HepG2 (cell line): ENCODE results near the gene SORL1-AS1.

Experiments used
- ATAC-seq: fragments of 200-7000 bp; cut with Tn5 transposase; 3 replicates; pipeline ENCODE4 v1.9.1; 2020; ENCODE audit warnings: mild to moderate bottlenecking, moderate library complexity
- BruUV-seq: library from RNA; stranded (reverse); fragments of 400-500 nt; replicated peaks from 2 replicates; lab custom pipeline; 2021; lab: Mats Ljungman, UMichigan
- CTCF ChIA-PET: fragments of 300-600 bp; formaldehyde crosslinking; extraction: SDS; loops from one replicate; lab custom pipeline; 2021; ENCODE audit warnings: low total read pairs, inconsistent platforms, low intra/inter-chr PET ratio; lab: Yijun Ruan, JAX
- POLR2A ChIA-PET: fragments of 350-600 bp; sonication (Branson Sonifier 250); formaldehyde crosslinking; loops from one replicate; lab custom pipeline; 2020; ENCODE audit warnings: antibody characterized with exemption, inconsistent platforms; lab: Yijun Ruan, JAX
- DNase-seq: peaks from one replicate; pipeline ENCODE4 v3.0.0-alpha.2; 2015; ENCODE audit warnings: low spot score
- FAIRE-seq: peaks from 3 replicates; lab custom pipeline; 2011; peaks lifted over from hg19 to GRCh38; lab: Jason Lieb, UNC
- H2AFZ ChIP-seq: one replicate; pipeline ENCODE4 v1.6.1; 2011; ENCODE audit warnings: low read length, inconsistent platforms
- H3K27ac ChIP-seq: fragments of 300-600 bp; 3 replicates; pipeline ENCODE4 v1.8.0; 2011; ENCODE audit warnings: mixed run types, mild to moderate bottlenecking, mixed read lengths, low read length, inconsistent platforms; ENCODE audit not compliant: insufficient read depth; ENCODE audit errors: extremely low read length
- H3K27me3 ChIP-seq, 2 experiments: fragments of 200-600 bp in 1 of 2; 2 replicates in 1 of 2; 3 replicates in 1 of 2; pipeline versions ENCODE4 v1.6.0 to v1.8.0; 2011; ENCODE audit warnings: low read length in 2 of 2, mild to moderate bottlenecking in 2 of 2, moderate library complexity in 2 of 2, inconsistent platforms in 1 of 2; ENCODE audit not compliant: insufficient read depth in 2 of 2, control insufficient read depth in 1 of 2
- H3K36me3 ChIP-seq, 2 experiments: fragments of 200-600 bp in 1 of 2; replicated peaks in 1 of 2; 2 replicates in 1 of 2; 3 replicates in 1 of 2; pipeline versions ENCODE4 v1.5.1 to v1.8.0; 2011; ENCODE audit warnings: low read length in 2 of 2, inconsistent platforms in 1 of 2; ENCODE audit not compliant: insufficient read depth in 2 of 2, control insufficient read depth in 1 of 2
- H3K4me1 ChIP-seq: 2 replicates; pipeline ENCODE4 v1.5.1; 2012; ENCODE audit warnings: low read length, inconsistent platforms; ENCODE audit not compliant: insufficient read depth
- H3K4me2 ChIP-seq: 2 replicates; pipeline ENCODE4 v1.6.0; 2011; ENCODE audit warnings: low read depth, low read length, inconsistent platforms
- H3K4me3 ChIP-seq, 3 experiments: fragments of 200-600 bp in 1 of 3; sonication (generic), shearing (Covaris generic) in 1 of 3; replicated peaks in 1 of 3; 2 replicates each; pipeline ENCODE4 v1.5.1; 2011 to 2016; ENCODE audit warnings: low read length in 3 of 3, inconsistent platforms in 2 of 3, low read depth in 2 of 3, mild to moderate bottlenecking in 2 of 3, control low read depth in 1 of 3, mixed read lengths in 1 of 3; ENCODE audit not compliant: insufficient read depth in 1 of 3
- H3K79me2 ChIP-seq: one replicate; pipeline ENCODE4 v1.6.1; 2011; ENCODE audit warnings: low read length, inconsistent platforms; ENCODE audit not compliant: insufficient read depth
- H3K9ac ChIP-seq: 2 replicates; pipeline ENCODE4 v1.6.0; 2011; ENCODE audit warnings: mild to moderate bottlenecking, low read depth, low read length, inconsistent platforms; ENCODE audit not compliant: insufficient read depth
- H3K9me3 ChIP-seq: 2 replicates; pipeline ENCODE4 v1.5.1; 2012; ENCODE audit warnings: mild to moderate bottlenecking, low read length
- H4K20me1 ChIP-seq: 2 replicates; pipeline ENCODE4 v1.6.0; 2011; ENCODE audit warnings: inconsistent platforms, mild to moderate bottlenecking, low read length, moderate library complexity; ENCODE audit not compliant: insufficient read depth
- FOXC1 ChIP-seq: sonication (generic); formaldehyde crosslinking; IDR thresholded peaks from 2 replicates; pipeline ENCODE4 v1.8.0; 2022; ENCODE audit warnings: mild to moderate bottlenecking, missing genetic modification reagents, borderline replicate concordance
- GABPA ChIP-seq, 2 experiments: IDR thresholded peaks; 2 replicates each; pipeline ENCODE4 v1.6.1; 2011 to 2016; ENCODE audit warnings: low read depth in 2 of 2, low read length in 1 of 2, missing biosample characterization in 1 of 2, missing genetic modification characterization in 1 of 2
- RBAK ChIP-seq: sonication (generic); formaldehyde crosslinking; IDR thresholded peaks from 2 replicates; pipeline ENCODE4 v1.5.1; 2020; ENCODE audit warnings: mild to moderate bottlenecking, missing genetic modification reagents
- THAP11 ChIP-seq: IDR thresholded peaks from 2 replicates; pipeline ENCODE4 v1.6.1; 2016; ENCODE audit warnings: missing biosample characterization, missing genetic modification reagents
- ZNF326 ChIP-seq: sonication (generic); formaldehyde crosslinking; IDR thresholded peaks from 2 replicates; pipeline ENCODE4 v1.4.0; 2020; ENCODE audit warnings: missing genetic modification reagents, borderline replicate concordance
- ZNF484 ChIP-seq: sonication (generic); formaldehyde crosslinking; IDR thresholded peaks from 2 replicates; pipeline ENCODE4 v1.5.1; 2020; ENCODE audit warnings: mild to moderate bottlenecking, low read depth, missing genetic modification reagents, borderline replicate concordance
- ZNF660 ChIP-seq: sonication (generic); formaldehyde crosslinking; IDR thresholded peaks from 2 replicates; pipeline ENCODE4 v1.5.1; 2020; ENCODE audit warnings: mild to moderate bottlenecking, low read depth, missing genetic modification reagents, borderline replicate concordance
- WGBS: methylation state at CpG from one replicate; pipeline ENCODE4 v1.1.6; 2017; ENCODE audit warnings: low lambda C conversion rate; 5-methylcytosine and 5-hydroxymethylcytosine counted together
- in situ Hi-C: cut with HindIII; loops from 2 replicates; pipeline ENCODE4 v1.10.0; 2017; ENCODE audit warnings: low pct_unique_long_range_greater_than_20kb; ENCODE audit not compliant: extremely low pct_ligation_motif_present
- intact Hi-C: fragments of 100-400 bp; cut with micrococcal nuclease; formaldehyde crosslinking; loops from one replicate; pipeline ENCODE4 v1.10.0; 2022; ENCODE audit not compliant: unreplicated experiment
- TF ChIP-seq, protein P1 (sequence below): sonication (generic); formaldehyde crosslinking; IDR thresholded peaks from 2 replicates; pipeline ENCODE4 v1.5.0; 2020; ENCODE audit warnings: mild to moderate bottlenecking, missing genetic modification reagents
- TF ChIP-seq, protein P2 (sequence below): sonication (generic); formaldehyde crosslinking; IDR thresholded peaks from 2 replicates; pipeline ENCODE4 v1.5.0; 2020; ENCODE audit warnings: mild to moderate bottlenecking, missing genetic modification reagents
- TF ChIP-seq, protein P3 (sequence below): sonication (generic); formaldehyde crosslinking; IDR thresholded peaks from 2 replicates; pipeline ENCODE4 v1.8.1; 2023; ENCODE audit warnings: missing genetic modification reagents, inconsistent platforms, borderline replicate concordance
- TF ChIP-seq, protein P4 (sequence below): sonication (generic); formaldehyde crosslinking; IDR thresholded peaks from 2 replicates; pipeline ENCODE4 v1.8.0; 2022; ENCODE audit warnings: mild to moderate bottlenecking, missing genetic modification reagents, borderline replicate concordance

The SORL1-AS1 gene

DNA sequence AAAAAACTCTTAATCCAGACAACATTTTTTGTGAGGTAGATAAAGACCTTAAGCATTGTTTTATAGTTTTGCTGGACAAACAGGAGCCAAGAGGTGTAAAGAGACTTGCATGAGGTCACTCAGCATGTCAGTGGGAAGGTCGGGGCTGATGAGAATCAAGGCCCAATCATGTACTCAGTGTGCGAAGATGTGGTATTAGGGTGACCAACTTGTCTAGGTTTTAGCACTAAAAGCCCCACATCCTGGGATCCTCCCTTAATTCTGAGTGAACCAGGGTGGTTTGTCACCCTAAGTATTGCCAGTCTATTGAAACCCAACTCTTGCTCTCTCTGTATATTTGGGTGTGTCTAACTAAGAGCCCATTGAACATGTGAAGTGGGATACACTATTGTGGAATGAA, 19.5 kb upstream of the SORL1-AS1 start (continued):
- TF ChIP-seq ZNF660 (CRISPR knock-in tag) (no peak), FOXC1 (CRISPR knock-in tag) (no peak), THAP11 (CRISPR knock-in tag) (no peak)
- TF ChIP-seq, protein P1, sequence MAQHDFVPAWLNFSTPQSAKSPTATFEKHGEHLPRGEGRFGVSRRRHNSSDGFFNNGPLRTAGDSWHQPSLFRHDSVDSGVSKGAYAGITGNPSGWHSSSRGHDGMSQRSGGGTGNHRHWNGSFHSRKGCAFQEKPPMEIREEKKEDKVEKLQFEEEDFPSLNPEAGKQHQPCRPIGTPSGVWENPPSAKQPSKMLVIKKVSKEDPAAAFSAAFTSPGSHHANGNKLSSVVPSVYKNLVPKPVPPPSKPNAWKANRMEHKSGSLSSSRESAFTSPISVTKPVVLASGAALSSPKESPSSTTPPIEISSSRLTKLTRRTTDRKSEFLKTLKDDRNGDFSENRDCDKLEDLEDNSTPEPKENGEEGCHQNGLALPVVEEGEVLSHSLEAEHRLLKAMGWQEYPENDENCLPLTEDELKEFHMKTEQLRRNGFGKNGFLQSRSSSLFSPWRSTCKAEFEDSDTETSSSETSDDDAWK = no peak
- TF ChIP-seq, protein P2, sequence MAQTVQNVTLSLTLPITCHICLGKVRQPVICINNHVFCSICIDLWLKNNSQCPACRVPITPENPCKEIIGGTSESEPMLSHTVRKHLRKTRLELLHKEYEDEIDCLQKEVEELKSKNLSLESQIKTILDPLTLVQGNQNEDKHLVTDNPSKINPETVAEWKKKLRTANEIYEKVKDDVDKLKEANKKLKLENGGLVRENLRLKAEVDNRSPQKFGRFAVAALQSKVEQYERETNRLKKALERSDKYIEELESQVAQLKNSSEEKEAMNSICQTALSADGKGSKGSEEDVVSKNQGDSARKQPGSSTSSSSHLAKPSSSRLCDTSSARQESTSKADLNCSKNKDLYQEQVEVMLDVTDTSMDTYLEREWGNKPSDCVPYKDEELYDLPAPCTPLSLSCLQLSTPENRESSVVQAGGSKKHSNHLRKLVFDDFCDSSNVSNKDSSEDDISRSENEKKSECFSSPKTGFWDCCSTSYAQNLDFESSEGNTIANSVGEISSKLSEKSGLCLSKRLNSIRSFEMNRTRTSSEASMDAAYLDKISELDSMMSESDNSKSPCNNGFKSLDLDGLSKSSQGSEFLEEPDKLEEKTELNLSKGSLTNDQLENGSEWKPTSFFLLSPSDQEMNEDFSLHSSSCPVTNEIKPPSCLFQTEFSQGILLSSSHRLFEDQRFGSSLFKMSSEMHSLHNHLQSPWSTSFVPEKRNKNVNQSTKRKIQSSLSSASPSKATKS (CRISPR knock-in tag) = no peak

- in situ Hi-C loops (no loop called here), intact Hi-C loops (no loop called here)
- CTCF ChIA-PET = no interaction called here
- Histone ChIP-seq H3K79me2 (peaks cover 54% of the 10 kb centered on the region), H3K4me3 (no peak overlapping the region), H3K9me3 (no peaks in the 10 kb centered on the region), H2AFZ (no peak overlapping the region), H3K4me2 (no peak overlapping the region), H3K27me3 (no peaks in the 10 kb centered on the region), H3K27ac (no peak overlapping the region), H4K20me1 (peaks cover 57% of the 10 kb centered on the region; the same call in 1 of the 2 replicates), H3K4me1 (peaks cover 44% of the 10 kb centered on the region), H3K9ac (no peak overlapping the region), H3K36me3 (peaks cover 30 to 48% of the 10 kb centered on the region in 2 experiments)
- ATAC-seq = no peak
- no peak for FAIRE-seq
- WGBS = 91% methylated on average over 3 of the region's 12 CpGs
- BruUV-seq = no TSS peak
- no peak for DNase-seq
- POLR2A ChIA-PET = no interaction called here
- TF ChIP-seq ZNF326 = no peak
- no peak for TF ChIP-seq GABPA (IDR thresholded peaks at IDR 0.05; ENCODE audit: low read depth, low read length)
- TF ChIP-seq GABPA (CRISPR knock-in tag; IDR thresholded peaks at IDR 0.05; ENCODE audit: low read depth) = no peak
- TF ChIP-seq, protein P3, sequence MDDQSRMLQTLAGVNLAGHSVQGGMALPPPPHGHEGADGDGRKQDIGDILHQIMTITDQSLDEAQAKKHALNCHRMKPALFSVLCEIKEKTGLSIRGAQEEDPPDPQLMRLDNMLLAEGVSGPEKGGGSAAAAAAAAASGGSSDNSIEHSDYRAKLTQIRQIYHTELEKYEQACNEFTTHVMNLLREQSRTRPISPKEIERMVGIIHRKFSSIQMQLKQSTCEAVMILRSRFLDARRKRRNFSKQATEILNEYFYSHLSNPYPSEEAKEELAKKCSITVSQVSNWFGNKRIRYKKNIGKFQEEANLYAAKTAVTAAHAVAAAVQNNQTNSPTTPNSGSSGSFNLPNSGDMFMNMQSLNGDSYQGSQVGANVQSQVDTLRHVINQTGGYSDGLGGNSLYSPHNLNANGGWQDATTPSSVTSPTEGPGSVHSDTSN (CRISPR knock-in tag) = no peak
- no peak for TF ChIP-seq ZNF484 (CRISPR knock-in tag)
- TF ChIP-seq, protein P4, sequence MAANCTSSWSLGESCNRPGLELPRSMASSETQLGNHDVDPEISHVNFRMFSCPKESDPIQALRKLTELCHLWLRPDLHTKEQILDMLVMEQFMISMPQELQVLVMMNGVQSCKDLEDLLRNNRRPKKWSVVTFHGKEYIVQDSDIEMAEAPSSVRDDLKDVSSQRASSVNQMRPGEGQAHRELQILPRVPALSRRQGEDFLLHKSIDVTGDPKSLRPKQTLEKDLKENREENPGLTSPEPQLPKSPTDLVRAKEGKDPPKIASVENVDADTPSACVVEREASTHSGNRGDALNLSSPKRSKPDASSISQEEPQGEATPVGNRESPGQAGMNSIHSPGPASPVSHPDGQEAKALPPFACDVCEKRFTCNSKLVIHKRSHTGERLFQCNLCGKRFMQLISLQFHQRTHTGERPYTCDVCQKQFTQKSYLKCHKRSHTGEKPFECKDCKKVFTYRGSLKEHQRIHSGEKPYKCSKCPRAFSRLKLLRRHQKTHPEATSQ = no peak
- no peak for TF ChIP-seq RBAK (CRISPR knock-in tag)
Observed at GRCh38 chr11:121471167-121471566, 18.4 kb upstream of the SORL1-AS1 start.
